Osteocyte (in vitro differentiated cells): ENCODE data around the gene QRFPR. TPM values are rescaled to one million over a fixed set of nuclear protein-coding genes. Genes with fewer than 3 reads are reported as not detected.

ENCODE experiments used
- DNase-seq: peaks from one replicate; pipeline ENCODE4 v3.0.0; 2021; ENCODE audit warnings: mixed read lengths; ENCODE audit not compliant: unreplicated experiment; ENCODE audit errors: extremely low spot score
- H3K27ac Mint-ChIP-seq: one replicate; pipeline ENCODE4 v1.8.0; 2021; ENCODE audit warnings: mild to moderate bottlenecking, mixed read lengths; ENCODE audit not compliant: unreplicated experiment
- H3K27me3 Mint-ChIP-seq: one replicate; pipeline ENCODE4 v1.8.0; 2021; ENCODE audit warnings: mixed read lengths; ENCODE audit not compliant: unreplicated experiment
- H3K36me3 Mint-ChIP-seq: one replicate; pipeline ENCODE4 v1.8.0; 2021; ENCODE audit warnings: mixed read lengths; ENCODE audit not compliant: unreplicated experiment
- H3K4me1 Mint-ChIP-seq: one replicate; pipeline ENCODE4 v1.8.0; 2021; ENCODE audit warnings: mixed read lengths; ENCODE audit not compliant: unreplicated experiment
- H3K4me3 Mint-ChIP-seq: one replicate; pipeline ENCODE4 v1.8.0; 2021; ENCODE audit warnings: mild to moderate bottlenecking, moderate library complexity, mixed read lengths; ENCODE audit not compliant: unreplicated experiment
- H3K9me3 Mint-ChIP-seq: one replicate; pipeline ENCODE4 v1.8.0; 2021; ENCODE audit warnings: mixed read lengths; ENCODE audit not compliant: unreplicated experiment
- CTCF ChIP-seq: fragments of 200-600 bp; sonication (generic); IDR thresholded peaks from 2 replicates; pipeline ENCODE4 v1.5.0; 2021; ENCODE audit warnings: antibody characterized with exemption, mild to moderate bottlenecking, moderate library complexity
- total RNA-seq: library from RNA; stranded (reverse); gene quantifications from 2 replicates; pipeline ENCODE4 v1.2.1, GENCODE V29; 2021

Gene QRFPR
- total RNA-seq, 1 donor from 2014 or later, result not detected

GRCh38 chr4:121278811-121279368 is 101.9 kb downstream of the QRFPR start:
- Mint-ChIP-seq H3K27ac (no peak overlapping the region), H3K4me1 (no peaks in the 10 kb centered on the region), H3K4me3 (no peak overlapping the region), H3K9me3 (peaks cover 7% of the 10 kb centered on the region), H3K27me3 (peaks cover 5% of the 10 kb centered on the region), H3K36me3 (no peaks in the 10 kb centered on the region)
- TF ChIP-seq CTCF, result no peak
- no peak for DNase-seq

Other genes with a start within 250 kb of the QRFPR start
- gene TNIP3, start 216.7 kb downstream of the QRFPR start, total RNA-seq, result not detected in 2 replicates